Measurements from ENCODE around the gene ELN. TPM values are rescaled to one million over a fixed set of nuclear protein-coding genes. Genes with fewer than 3 reads are reported as not detected.
"Not testable (repeated sequence)": the region's sequence is repeated elsewhere in the genome, so short reads cannot be mapped to it uniquely, and the experiment has no call there.

The ELN gene
- total and polyA plus RNA-seq, 9 of the 15 experiments (the other 6 are each of a cell fraction or from before 2014, with no cell fraction given) = 0.20 TPM; not detected in 8

GRCh38 chr7:73978661-73979563 is 49.1 kb upstream of the ELN start (continued):
- TF ChIP-seq MEIS2 (IDR thresholded peaks at IDR 0.05; ENCODE audit: partially characterized antibody) = peak; percentile 43
- no peak for TF ChIP-seq SOX6 (IDR thresholded peaks at IDR 0.05)

- H2AFZ ChIP-seq (ENCODE audit: low read depth, low read length); BruUV-seq (replicated peaks); in situ Hi-C loops (cut with MboI); DNase-seq (ENCODE audit: extremely low read depth in 1 of 4, low spot score in 3 of 4); H3K9me1 ChIP-seq (ENCODE audit: control insufficient read depth, insufficient read depth, low read length); H3K9me3 ChIP-seq (replicated peaks; ENCODE audit: control insufficient read depth, insufficient read depth, low read depth, low read length); H3K4me3 ChIP-seq; H3K36me3 ChIP-seq (ENCODE audit: control insufficient read depth, insufficient read depth, low read length); H3K9ac ChIP-seq (ENCODE audit: insufficient read depth in 1 of 2, low read depth in 2 of 2, low read length in 2 of 2); FAIRE-seq; H3K4me2 ChIP-seq (ENCODE audit: insufficient read depth, low read length); H3K27ac ChIP-seq (ENCODE audit: extremely low read depth, low read depth, low read length); ATAC-seq; H3K79me2 ChIP-seq (ENCODE audit: control insufficient read depth, insufficient read depth, low read length): not testable (repeated sequence)
- ChIA-PET POLR2A (interaction anchor here (0.5 kb wide), 1 partner anchor 196 kb away, joined by 4 read pairs; no protein-coding TSS in a partner anchor), CTCF (ENCODE audit: low intra/inter-chr PET ratio) (interaction anchor here (0.9 kb wide), 1 partner anchor 114 kb away, joined by 5 read pairs; no protein-coding TSS in a partner anchor)
- H4K20me1 ChIP-seq (replicated peaks; ENCODE audit: control insufficient read depth, insufficient read depth, low read length) = peaks cover 14% of the 10 kb centered on the region
- WGBS (ENCODE audit: insufficient coverage, low coverage, missing lambda C conversion rate) = 32% methylated on average over 9 of the region's 9 CpGs
- H3K27me3 ChIP-seq (ENCODE audit: control insufficient read depth in 2 of 2, insufficient read depth in 2 of 2, low read length in 2 of 2) = peaks cover 33 to 77% of the 10 kb centered on the region in 2 experiments
- intact Hi-C loops (cut with micrococcal nuclease) = loop anchor here (1.0 kb wide), 1 partner anchor 113 kb away; no protein-coding TSS in a partner anchor
- peaks cover 3 to 12% of the 10 kb centered on the region in 2 experiments; a peak in 3 of 5 replicates for H3K4me1 ChIP-seq (replicated peaks in 1 of 2; ENCODE audit: control insufficient read depth in 2 of 2, insufficient read depth in 2 of 2, low read length in 2 of 2)
Observed at GRCh38 chr7:73979656-73980055, 48.3 kb upstream of the ELN start.
